Measurements from ENCODE around the gene ARMC12. TPM values are rescaled to one million over a fixed set of nuclear protein-coding genes. Genes with fewer than 3 reads are reported as not detected.

Gene ARMC12
- total and polyA plus RNA-seq, 2 donors (not counting 3 experiments of a cell fraction or from before 2014, with no cell fraction given) = 0.91 to 1.9 TPM

DNA sequence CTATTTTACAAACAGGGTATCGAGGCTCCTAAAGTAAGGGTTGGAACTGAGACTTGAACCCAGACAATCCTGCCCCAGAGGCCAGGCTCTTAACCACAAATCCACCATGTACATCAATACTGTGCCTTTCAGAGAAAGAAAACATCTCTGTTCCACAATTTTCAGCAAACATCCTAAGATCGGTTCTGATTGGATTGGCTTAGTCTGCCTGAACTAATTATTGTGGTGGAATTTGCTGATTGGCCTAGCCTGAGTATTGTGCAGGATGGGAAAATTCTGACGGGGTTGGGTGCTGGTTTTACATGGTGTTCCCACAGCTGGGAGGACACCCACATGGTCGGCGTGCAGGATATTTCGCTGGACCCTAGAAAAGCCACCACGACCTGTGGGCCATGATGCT lies 43.9 kb downstream of the ARMC12 start, which contains the start of gene CLPSL1:
Gene CLPSL1 (plus strand): TSS at position 301 of the 400 bp plus-strand sequence. CDS start 92 bp downstream, at position 393.
- CTCF ChIA-PET = no interaction called here
- dilution Hi-C loops (cut with MboI; ENCODE audit: extremely low pct_ligation_motif_present, low sequenced_read_pairs) = no loop called here

More for the DNA sequence above, 43.9 kb downstream of the ARMC12 start, which contains the start of gene CLPSL1:
- Histone ChIP-seq H3K9me3 (replicated peaks; ENCODE audit: control insufficient read depth, insufficient read depth, low read length) (no peaks in the 10 kb centered on the region), H3K9me1 (replicated peaks; ENCODE audit: control insufficient read depth, extremely low read depth, insufficient read depth, low read length) (no peaks in the 10 kb centered on the region), H3K4me3 (replicated peaks in 1 of 3; ENCODE audit: insufficient read depth in 1 of 3, low read depth in 1 of 3, low read length in 3 of 3) (no peak within 1 kb of the TSS), H3K4me1 (ENCODE audit: control insufficient read depth, extremely low read depth, insufficient read depth, low read length) (peaks cover 3% of the 10 kb centered on the region), H3K36me3 (ENCODE audit: control insufficient read depth in 2 of 2, extremely low read depth in 1 of 2, insufficient read depth in 2 of 2, low read length in 2 of 2) (no peaks in the 10 kb centered on the region), H3K79me2 (ENCODE audit: control insufficient read depth, insufficient read depth, low read length) (no peaks in the 10 kb centered on the region), H3K9ac (replicated peaks; ENCODE audit: extremely low read depth, insufficient read depth, low read length) (no peak within 1 kb of the TSS), H2AFZ (ENCODE audit: low read depth, low read length) (no peak within 1 kb of the TSS), H3K27ac (ENCODE audit: insufficient read depth, low read depth, low read length) (no peak within 1 kb of the TSS), H3K27me3 (ENCODE audit: control insufficient read depth in 2 of 2, insufficient read depth in 2 of 2, low read length in 2 of 2) (peaks cover 2% of the 10 kb centered on the region in 2 experiments), H3K4me2 (ENCODE audit: insufficient read depth, low read length) (no peak within 1 kb of the TSS), H4K20me1 (replicated peaks; ENCODE audit: control insufficient read depth, extremely low read depth, insufficient read depth, low read length) (no peaks in the 10 kb centered on the region)
- TF ChIP-seq JUN (IDR thresholded peaks at IDR 0.05; ENCODE audit: borderline replicate concordance, insufficient read depth, insufficient read length, low read depth) (no peak), MYC (IDR thresholded peaks at IDR 0.05; ENCODE audit: low read depth, low read length) (no peak), FOS (IDR thresholded peaks at IDR 0.05; ENCODE audit: borderline replicate concordance, insufficient read depth, low read length) (no peak), POLR2A (IDR thresholded peaks at IDR 0.05; ENCODE audit: low read depth, low read length) (no peak), POLR2AphosphoS5 (IDR thresholded peaks at IDR 0.05; ENCODE audit: insufficient read depth, low read depth, low read length) (no peak), GATA2 (IDR thresholded peaks at IDR 0.05; ENCODE audit: insufficient read depth, insufficient read length, low read depth, low read length) (no peak), EZH2 (IDR thresholded peaks at IDR 0.05; ENCODE audit: borderline replicate concordance, low read depth, low read length, severe bottlenecking) (no peak)
- TF ChIP-seq, protein P1, sequence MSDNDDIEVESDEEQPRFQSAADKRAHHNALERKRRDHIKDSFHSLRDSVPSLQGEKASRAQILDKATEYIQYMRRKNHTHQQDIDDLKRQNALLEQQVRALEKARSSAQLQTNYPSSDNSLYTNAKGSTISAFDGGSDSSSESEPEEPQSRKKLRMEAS (IDR thresholded peaks at IDR 0.05; ENCODE audit: insufficient read depth, insufficient read length) = no peak
- TF ChIP-seq, protein P2, sequence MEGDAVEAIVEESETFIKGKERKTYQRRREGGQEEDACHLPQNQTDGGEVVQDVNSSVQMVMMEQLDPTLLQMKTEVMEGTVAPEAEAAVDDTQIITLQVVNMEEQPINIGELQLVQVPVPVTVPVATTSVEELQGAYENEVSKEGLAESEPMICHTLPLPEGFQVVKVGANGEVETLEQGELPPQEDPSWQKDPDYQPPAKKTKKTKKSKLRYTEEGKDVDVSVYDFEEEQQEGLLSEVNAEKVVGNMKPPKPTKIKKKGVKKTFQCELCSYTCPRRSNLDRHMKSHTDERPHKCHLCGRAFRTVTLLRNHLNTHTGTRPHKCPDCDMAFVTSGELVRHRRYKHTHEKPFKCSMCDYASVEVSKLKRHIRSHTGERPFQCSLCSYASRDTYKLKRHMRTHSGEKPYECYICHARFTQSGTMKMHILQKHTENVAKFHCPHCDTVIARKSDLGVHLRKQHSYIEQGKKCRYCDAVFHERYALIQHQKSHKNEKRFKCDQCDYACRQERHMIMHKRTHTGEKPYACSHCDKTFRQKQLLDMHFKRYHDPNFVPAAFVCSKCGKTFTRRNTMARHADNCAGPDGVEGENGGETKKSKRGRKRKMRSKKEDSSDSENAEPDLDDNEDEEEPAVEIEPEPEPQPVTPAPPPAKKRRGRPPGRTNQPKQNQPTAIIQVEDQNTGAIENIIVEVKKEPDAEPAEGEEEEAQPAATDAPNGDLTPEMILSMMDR (IDR thresholded peaks at IDR 0.05; ENCODE audit: extremely low read depth in 1 of 2, insufficient read depth in 1 of 2, low read depth in 1 of 2, low read length in 2 of 2) = no peak
- BruUV-seq (replicated peaks) = no TSS peak
- DNase-seq (ENCODE audit: low read depth, low spot score) (no peak), FAIRE-seq (no peak)
- intact Hi-C loops (cut with micrococcal nuclease) = no loop called here
- POLR2A ChIA-PET = no interaction called here

Measured in endothelial cell of umbilical vein (primary cell).